WTC11 (cell line): Measurements from ENCODE around the gene EME1. TPM values are rescaled to one million over a fixed set of nuclear protein-coding genes. Genes with fewer than 3 reads are reported as not detected.

ENCODE experiments used
- ATAC-seq: fragments of 200-7000 bp; cut with Tn5 transposase; 2 replicates; pipeline ENCODE4 v1.10.0; 2021; ENCODE audit warnings: mild to moderate bottlenecking, moderate library complexity
- CTCF ChIA-PET: fragments of 300-600 bp; sonication (Branson Sonifier 250); formaldehyde crosslinking; loops from one replicate; lab custom pipeline; 2021; ENCODE audit warnings: antibody characterized with exemption; lab: Charles Lee
- POLR2A ChIA-PET: fragments of 350-600 bp; sonication (Branson Sonifier 250); formaldehyde crosslinking; loops from one replicate; lab custom pipeline; 2021; ENCODE audit warnings: antibody characterized with exemption; lab: Charles Lee
- DNase-seq: peaks from one replicate; pipeline ENCODE4 v3.0.0; 2021; ENCODE audit warnings: low spot score
- H3K27ac Mint-ChIP-seq: 2 replicates; pipeline ENCODE4 v1.8.0; 2021; ENCODE audit warnings: mixed read lengths
- H3K27me3 Mint-ChIP-seq: 2 replicates; pipeline ENCODE4 v1.8.0; 2021; ENCODE audit warnings: low read depth, mild to moderate bottlenecking, moderate library complexity, mixed read lengths
- H3K36me3 Mint-ChIP-seq: 2 replicates; pipeline ENCODE4 v1.8.0; 2021; ENCODE audit warnings: mixed read lengths
- H3K4me1 Mint-ChIP-seq: 2 replicates; pipeline ENCODE4 v1.8.0; 2022; ENCODE audit warnings: mixed read lengths
- H3K4me3 Mint-ChIP-seq: 2 replicates; pipeline ENCODE4 v1.8.0; 2021; ENCODE audit warnings: mild to moderate bottlenecking, moderate library complexity, mixed read lengths
- H3K9me3 Mint-ChIP-seq: 2 replicates; pipeline ENCODE4 v1.8.0; 2021; ENCODE audit warnings: mixed read lengths
- ATF6 ChIP-seq: sonication (generic); formaldehyde crosslinking; IDR thresholded peaks from 2 replicates; pipeline ENCODE4 v1.8.1; 2023; ENCODE audit warnings: mild to moderate bottlenecking, missing genetic modification reagents
- CREB1 ChIP-seq: sonication (generic); formaldehyde crosslinking; IDR thresholded peaks from 2 replicates; pipeline ENCODE4 v1.8.0; 2023; ENCODE audit warnings: mild to moderate bottlenecking, missing genetic modification reagents
- ERG ChIP-seq: fragments of 250-450 bp; sonication (Bioruptor Pico); IDR thresholded peaks from 2 replicates; pipeline ENCODE4 v1.8.0; 2021; ENCODE audit warnings: mild to moderate bottlenecking
- FOXP1 ChIP-seq: sonication (generic); formaldehyde crosslinking; IDR thresholded peaks from 2 replicates; pipeline ENCODE4 v1.8.0; 2022; ENCODE audit warnings: missing genetic modification reagents, mild to moderate bottlenecking, moderate library complexity, borderline replicate concordance
- FOXP4 ChIP-seq: sonication (generic); formaldehyde crosslinking; IDR thresholded peaks from 2 replicates; pipeline ENCODE4 v1.8.0; 2022; ENCODE audit warnings: mild to moderate bottlenecking, missing genetic modification reagents
- GRHL2 ChIP-seq: fragments of 250-450 bp; sonication (Bioruptor Pico); IDR thresholded peaks from 2 replicates; pipeline ENCODE4 v1.8.0; 2022; ENCODE audit warnings: mild to moderate bottlenecking, moderate library complexity; ENCODE audit not compliant: insufficient replicate concordance, severe bottlenecking
- HMGA2 ChIP-seq: fragments of 250-450 bp; sonication (Bioruptor Pico); IDR thresholded peaks from 2 replicates; pipeline ENCODE4 v1.4.0; 2021; ENCODE audit warnings: mild to moderate bottlenecking, moderate library complexity
- IRF2 ChIP-seq: sonication (generic); formaldehyde crosslinking; IDR thresholded peaks from 2 replicates; pipeline ENCODE4 v1.8.0; 2022; ENCODE audit warnings: low read depth, missing genetic modification reagents, borderline replicate concordance
- MXD4 ChIP-seq: fragments of 250-450 bp; sonication (Bioruptor Pico); IDR thresholded peaks from 2 replicates; pipeline ENCODE4 v1.8.0; 2021; ENCODE audit warnings: mild to moderate bottlenecking, moderate library complexity, borderline replicate concordance
- MYBL2 ChIP-seq: sonication (generic); formaldehyde crosslinking; IDR thresholded peaks from 2 replicates; pipeline ENCODE4 v1.8.1; 2023; ENCODE audit warnings: mild to moderate bottlenecking, moderate library complexity, missing genetic modification reagents
- NFATC4 ChIP-seq: fragments of 250-450 bp; sonication (Bioruptor Pico); IDR thresholded peaks from 2 replicates; pipeline ENCODE4 v1.9.0; 2021; ENCODE audit warnings: mild to moderate bottlenecking
- NFYB ChIP-seq: sonication (generic); formaldehyde crosslinking; conservative IDR thresholded peaks from 2 replicates; pipeline ENCODE4 v1.8.0; 2022; ENCODE audit warnings: low read depth, missing genetic modification reagents
- NR2C2 ChIP-seq: sonication (generic); formaldehyde crosslinking; IDR thresholded peaks from 2 replicates; pipeline ENCODE4 v1.8.0; 2022; ENCODE audit warnings: mild to moderate bottlenecking, missing genetic modification reagents
- PRRX2 ChIP-seq: fragments of 250-450 bp; sonication (Bioruptor Pico); IDR thresholded peaks from 2 replicates; pipeline ENCODE4 v1.8.0; 2021; ENCODE audit warnings: mild to moderate bottlenecking
- RELA ChIP-seq: sonication (generic); formaldehyde crosslinking; IDR thresholded peaks from 2 replicates; pipeline ENCODE4 v1.8.1; 2022; ENCODE audit warnings: missing genetic modification reagents, mild to moderate bottlenecking, borderline replicate concordance
- SP1 ChIP-seq: sonication (generic); formaldehyde crosslinking; conservative IDR thresholded peaks from 2 replicates; pipeline ENCODE4 v1.8.1; 2022; ENCODE audit warnings: missing genetic modification reagents
- USF1 ChIP-seq: sonication (generic); formaldehyde crosslinking; IDR thresholded peaks from 2 replicates; pipeline ENCODE4 v1.8.0; 2022; ENCODE audit warnings: mild to moderate bottlenecking, missing genetic modification reagents
- ZNF512 ChIP-seq: sonication (generic); formaldehyde crosslinking; IDR thresholded peaks from 2 replicates; pipeline ENCODE4 v1.8.1; 2022; ENCODE audit warnings: missing genetic modification reagents, borderline replicate concordance
- total RNA-seq: library from RNA; stranded (reverse); gene quantifications from 3 replicates; pipeline ENCODE4 v1.2.3, GENCODE V29; 2021

Gene EME1
- total RNA-seq, 1 experiment from 2014 or later = 24.9 TPM

GRCh38 chr17:50363217-50364060 is 9.6 kb upstream of the EME1 start:
- POLR2A ChIA-PET = interaction anchor here (2.3 kb wide), 1 partner anchor 16 kb away, joined by 7 read pairs; no protein-coding TSS in a partner anchor
- no peak overlapping the region for H3K27ac Mint-ChIP-seq
- H3K4me1 Mint-ChIP-seq = peaks cover 36% of the 10 kb centered on the region
- peak; percentile 92 for ATAC-seq
- H3K27me3 Mint-ChIP-seq = no peaks in the 10 kb centered on the region
- no peaks in the 10 kb centered on the region for H3K9me3 Mint-ChIP-seq
- TF ChIP-seq ZNF512 (CRISPR knock-in tag) (no peak), ERG (CRISPR knock-in tag) (peak; percentile 57; the same call in 1 of the 2 replicates), SP1 (0 out of 2 replicates have a peak, but pooled peaks have one; percentile 44), NFYB (CRISPR knock-in tag) (peak; percentile 88), GRHL2 (no peak)
- peak; percentile 82 for DNase-seq
- no peak overlapping the region for H3K4me3 Mint-ChIP-seq
- peaks cover 19% of the 10 kb centered on the region for H3K36me3 Mint-ChIP-seq
- CTCF ChIA-PET = interaction anchor here (0.6 to 6.9 kb wide), 12 partner anchors 11 to 218 kb away, joined by 3 to 108 read pairs (median 5); partner anchors contain the start of genes COL1A1, LRRC59, RSAD1 and XYLT2

- Mint-ChIP-seq H3K4me1 (peaks cover 36% of the 10 kb centered on the region), H3K36me3 (peaks cover 19% of the 10 kb centered on the region), H3K27me3 (no peaks in the 10 kb centered on the region), H3K9me3 (no peaks in the 10 kb centered on the region), H3K4me3 (no peak overlapping the region), H3K27ac (no peak overlapping the region; the same call in 1 of the 2 replicates)
- ATAC-seq = no peak; the same call in 1 of the 2 replicates
- POLR2A ChIA-PET = interaction anchor here (1.4 kb wide), 1 partner anchor 33 kb away, joined by 3 read pairs; the partner anchor contains the start of gene LRRC59
- CTCF ChIA-PET = interaction anchor here (0.6 to 6.9 kb wide), 6 partner anchors 17 to 218 kb away, joined by 3 to 108 read pairs (median 24); partner anchors contain the start of genes COL1A1, LRRC59, RSAD1 and XYLT2
- TF ChIP-seq NFATC4 (CRISPR knock-in tag) (peak; percentile 79; the same call in 1 of the 2 replicates), PRRX2 (CRISPR knock-in tag) (0 out of 2 replicates have a peak, but pooled peaks have one; percentile 41), MXD4 (CRISPR knock-in tag) (no peak), HMGA2 (CRISPR knock-in tag) (no peak), MYBL2 (no peak), FOXP4 (no peak), FOXP1 (CRISPR knock-in tag) (0 out of 2 replicates have a peak, but pooled peaks have one; percentile 13), USF1 (CRISPR knock-in tag) (no peak)
- no peak for DNase-seq
Measured at GRCh38 chr17:50364061-50364458, 9.0 kb upstream of the EME1 start.

- POLR2A ChIA-PET = interaction anchor here (1.4 kb wide), 1 partner anchor 32 kb away, joined by 3 read pairs; the partner anchor contains the start of gene LRRC59
- TF ChIP-seq ATF6 (CRISPR knock-in tag) (no peak), ERG (CRISPR knock-in tag) (no peak), NR2C2 (CRISPR knock-in tag) (no peak), RELA (CRISPR knock-in tag) (no peak), CREB1 (no peak), IRF2 (CRISPR knock-in tag) (no peak)
Measured at GRCh38 chr17:50364715-50365114, 8.3 kb upstream of the EME1 start.

More at GRCh38 chr17:50364715-50365114, 8.3 kb upstream of the EME1 start:
- CTCF ChIA-PET = interaction anchor here (0.6 to 6.9 kb wide), 4 partner anchors 15 to 164 kb away, joined by 4 to 108 read pairs (median 26); partner anchors contain the start of genes COL1A1, LRRC59 and RSAD1
- no peak overlapping the region for H3K4me3 Mint-ChIP-seq
- ATAC-seq = peak; percentile 16
- H3K27me3 Mint-ChIP-seq = no peaks in the 10 kb centered on the region
- no peak for DNase-seq
- peaks cover 36% of the 10 kb centered on the region for H3K4me1 Mint-ChIP-seq
- H3K9me3 Mint-ChIP-seq = no peaks in the 10 kb centered on the region
- H3K36me3 Mint-ChIP-seq = peaks cover 23% of the 10 kb centered on the region
- H3K27ac Mint-ChIP-seq = peak overlapping the region; percentile 76
